ENCODE data around the gene XPNPEP1.

DNA sequence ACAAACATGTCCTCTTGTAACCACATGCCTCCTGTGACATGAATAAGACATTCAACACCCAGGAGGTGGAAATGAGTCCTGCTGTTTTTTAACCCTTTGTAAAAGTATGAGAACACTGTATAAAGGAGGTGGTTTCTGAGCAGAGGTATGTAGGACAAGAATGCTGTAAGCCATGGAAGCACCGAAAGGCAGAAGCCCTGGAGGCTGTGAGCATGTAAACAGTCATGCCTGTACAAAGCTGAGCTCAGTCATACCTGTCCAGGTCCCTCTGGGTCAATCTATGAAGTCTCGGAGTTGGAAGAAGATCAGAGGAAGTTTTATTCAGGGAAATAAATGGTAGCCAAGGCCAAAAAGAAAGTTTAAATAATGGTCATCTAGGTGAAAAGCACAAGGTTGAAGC lies 34.7 kb upstream of the XPNPEP1 start:
- no peak for TF ChIP-seq CTCF (IDR thresholded peaks at IDR 0.05)
- TF ChIP-seq POLR2A (IDR thresholded peaks at IDR 0.05): no peak
